GM23338 (cell line): ENCODE results near the gene TTC8. TPM values are rescaled to one million over a fixed set of nuclear protein-coding genes. Genes with fewer than 3 reads are reported as not detected.

ENCODE experiments used
- ATAC-seq: fragments of 200-7000 bp; cut with Tn5 transposase; 3 replicates; pipeline ENCODE4 v1.9.1; 2020
- DNase-seq: peaks from one replicate; pipeline ENCODE4 v3.0.0-alpha.2; 2015; ENCODE audit warnings: low spot score
- H2AFZ ChIP-seq: fragments of 200-600 bp; sonication (generic); 2 replicates; pipeline ENCODE4 v1.8.0; 2016; ENCODE audit warnings: antibody characterized with exemption, mild to moderate bottlenecking, moderate library complexity
- H3F3A ChIP-seq: fragments of 200-600 bp; sonication (generic); replicated peaks from 2 replicates; pipeline ENCODE4 v1.8.0; 2017; ENCODE audit warnings: antibody characterized with exemption, mixed run types, low read depth
- H3K27ac ChIP-seq: fragments of 200-600 bp; sonication (generic); 2 replicates; pipeline ENCODE4 v1.6.1; 2016; ENCODE audit warnings: low read depth
- H3K27me3 ChIP-seq: fragments of 200-600 bp; sonication (generic); 2 replicates; pipeline ENCODE4 v1.8.0; 2016; ENCODE audit warnings: mild to moderate bottlenecking, mixed run types, moderate library complexity; ENCODE audit not compliant: insufficient read depth
- H3K36me3 ChIP-seq: fragments of 200-600 bp; sonication (generic); 2 replicates; pipeline ENCODE4 v1.8.0; 2016; ENCODE audit warnings: mild to moderate bottlenecking; ENCODE audit not compliant: insufficient read depth
- H3K4me1 ChIP-seq: fragments of 200-600 bp; sonication (generic); 2 replicates; pipeline ENCODE4 v1.8.0; 2016; ENCODE audit warnings: mild to moderate bottlenecking, moderate library complexity; ENCODE audit not compliant: insufficient read depth
- H3K4me2 ChIP-seq: fragments of 200-600 bp; sonication (generic); 2 replicates; pipeline ENCODE4 v1.7.1; 2017; ENCODE audit warnings: mixed run types
- H3K4me3 ChIP-seq: fragments of 200-600 bp; sonication (generic); 2 replicates; pipeline ENCODE4 v1.6.1; 2016; ENCODE audit warnings: mixed run types
- H3K79me2 ChIP-seq: fragments of 200-600 bp; sonication (generic); replicated peaks from 2 replicates; pipeline ENCODE4 v1.8.0; 2017; ENCODE audit warnings: mild to moderate bottlenecking; ENCODE audit not compliant: insufficient read depth
- H3K9me2 ChIP-seq: fragments of 200-600 bp; sonication (generic); 2 replicates; pipeline ENCODE4 v1.8.0; 2017; ENCODE audit not compliant: insufficient read depth
- H4K20me1 ChIP-seq: fragments of 200-600 bp; sonication (generic); replicated peaks from 2 replicates; pipeline ENCODE4 v1.8.0; 2017; ENCODE audit warnings: mild to moderate bottlenecking; ENCODE audit not compliant: insufficient read depth
- H3K27ac Mint-ChIP-seq: 2 replicates; pipeline ENCODE4 v1.8.0; 2020; ENCODE audit warnings: inconsistent platforms, mild to moderate bottlenecking, moderate library complexity, mixed read lengths
- H3K27me3 Mint-ChIP-seq: 3 replicates; pipeline ENCODE4 v1.8.0; 2022; ENCODE audit warnings: low read depth, mild to moderate bottlenecking, moderate library complexity, mixed read lengths, inconsistent platforms; ENCODE audit not compliant: insufficient read depth, poor library complexity
- H3K36me3 Mint-ChIP-seq: 3 replicates; pipeline ENCODE4 v1.8.0; 2021; ENCODE audit warnings: low read depth, mild to moderate bottlenecking, inconsistent platforms, moderate library complexity, mixed read lengths
- H3K4me1 Mint-ChIP-seq: 3 replicates; pipeline ENCODE4 v1.8.0; 2020; ENCODE audit warnings: mild to moderate bottlenecking, inconsistent platforms, mixed read lengths
- H3K4me3 Mint-ChIP-seq: 3 replicates; pipeline ENCODE4 v1.8.0; 2021; ENCODE audit warnings: moderate library complexity, mild to moderate bottlenecking, inconsistent platforms, mixed read lengths
- H3K9me3 Mint-ChIP-seq: 3 replicates; pipeline ENCODE4 v1.8.0; 2020; ENCODE audit warnings: moderate library complexity, mild to moderate bottlenecking, inconsistent platforms, mixed read lengths
- EZH2 ChIP-seq: fragments of 200-600 bp; sonication (generic); IDR thresholded peaks from one replicate; pipeline ENCODE4 v1.8.0; 2017; ENCODE audit warnings: antibody characterized with exemption, mild to moderate bottlenecking, low read depth; ENCODE audit not compliant: unreplicated experiment
- JUNB ChIP-seq: IDR thresholded peaks from one replicate; pipeline ENCODE4 v1.6.1; 2016; ENCODE audit warnings: antibody characterized with exemption; ENCODE audit not compliant: unreplicated experiment
- POLR2AphosphoS5 ChIP-seq: IDR thresholded peaks from 2 replicates; pipeline ENCODE4 v1.6.1; 2016; ENCODE audit warnings: antibody characterized with exemption, low read depth
- ZNF114 ChIP-seq: fragments of 250-450 bp; sonication (Bioruptor Pico); IDR thresholded peaks from 2 replicates; pipeline ENCODE4 v1.5.0; 2020; ENCODE audit warnings: mild to moderate bottlenecking, moderate library complexity
- ZNF331 ChIP-seq: fragments of 250-450 bp; sonication (Bioruptor Pico); IDR thresholded peaks from 2 replicates; pipeline ENCODE4 v1.5.0; 2020; ENCODE audit warnings: low read depth, mild to moderate bottlenecking, moderate library complexity
- polyA plus RNA-seq: library from polyadenylated mRNA; unstranded; fragments of >200 nt; fragmentation: Nextera tagmentation; extraction: Ambion mirVana; gene quantifications from 2 replicates; pipeline ENCODE4 v1.2.1, GENCODE V29; 2016
- total RNA-seq: library from RNA; depleted of rRNA; stranded (reverse); fragments of >200 nt; shearing (Covaris generic); gene quantifications from 2 replicates; pipeline ENCODE4 v1.2.3, GENCODE V29; 2014
- TF ChIP-seq, protein P1 (sequence below): IDR thresholded peaks from one replicate; pipeline ENCODE4 v1.6.1; 2018; ENCODE audit warnings: antibody characterized with exemption; ENCODE audit not compliant: unreplicated experiment
- TF ChIP-seq, protein P2 (sequence below), 2 experiments: fragments of 200-600 bp in 1 of 2; sonication (generic) in 1 of 2; conservative IDR thresholded peaks; 2 replicates each; pipeline versions ENCODE4 v1.5.1 to v1.6.1; 2016 to 2017; ENCODE audit warnings: antibody characterized with exemption in 2 of 2, low read depth in 2 of 2, mild to moderate bottlenecking in 2 of 2, moderate library complexity in 1 of 2

Gene TTC8
- total and polyA plus RNA-seq, 2 experiments from 2014 or later, result 7.5 to 10.5 TPM

DNA sequence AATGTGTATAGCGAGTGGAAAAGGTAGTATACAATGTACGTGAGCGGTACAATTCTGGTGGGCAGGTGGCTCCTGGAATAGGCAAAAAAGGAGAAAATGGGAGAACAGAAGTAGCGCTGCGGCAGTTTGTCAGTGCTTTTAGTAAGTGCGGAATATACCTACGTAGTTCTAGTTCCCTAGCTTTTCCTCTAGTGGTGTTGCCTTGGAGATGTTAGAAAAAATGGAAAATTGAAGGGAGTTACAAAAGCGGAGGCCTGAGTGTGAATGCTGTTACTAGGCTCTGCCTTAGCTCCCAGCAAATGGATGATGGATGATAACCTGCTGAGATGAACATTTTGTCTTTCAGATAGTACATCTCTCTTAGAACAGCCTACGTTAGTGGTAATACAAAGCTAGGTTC is 1.1 kb downstream of the TTC8 start:
- no peak overlapping the region for H3K27ac Mint-ChIP-seq
- H3K4me2 ChIP-seq, result peak overlapping the region; percentile 85
- H3K27me3 Mint-ChIP-seq, result no peaks in the 10 kb centered on the region
- peaks cover 6% of the 10 kb centered on the region for H3K4me1 ChIP-seq
- DNase-seq, result no peak
- H3K36me3 Mint-ChIP-seq, result no peaks in the 10 kb centered on the region
- no peak overlapping the region for H3K27ac ChIP-seq
- no peaks in the 10 kb centered on the region for H4K20me1 ChIP-seq
- H3K79me2 ChIP-seq, result 0 out of 2 replicates have a peak, but pooled peaks cover 5% of the 10 kb centered on the region
- no peaks in the 10 kb centered on the region for H3F3A ChIP-seq
- H3K4me3 Mint-ChIP-seq, result peak overlapping the region; percentile 93
- H3K4me1 Mint-ChIP-seq, result peaks cover 19% of the 10 kb centered on the region
- ATAC-seq, result no peak
- no peaks in the 10 kb centered on the region; the same call in 2 of the 3 replicates for H3K9me3 Mint-ChIP-seq
- H3K27me3 ChIP-seq, result no peaks in the 10 kb centered on the region
- peak overlapping the region; percentile 71 for H3K4me3 ChIP-seq
- TF ChIP-seq, protein P1, sequence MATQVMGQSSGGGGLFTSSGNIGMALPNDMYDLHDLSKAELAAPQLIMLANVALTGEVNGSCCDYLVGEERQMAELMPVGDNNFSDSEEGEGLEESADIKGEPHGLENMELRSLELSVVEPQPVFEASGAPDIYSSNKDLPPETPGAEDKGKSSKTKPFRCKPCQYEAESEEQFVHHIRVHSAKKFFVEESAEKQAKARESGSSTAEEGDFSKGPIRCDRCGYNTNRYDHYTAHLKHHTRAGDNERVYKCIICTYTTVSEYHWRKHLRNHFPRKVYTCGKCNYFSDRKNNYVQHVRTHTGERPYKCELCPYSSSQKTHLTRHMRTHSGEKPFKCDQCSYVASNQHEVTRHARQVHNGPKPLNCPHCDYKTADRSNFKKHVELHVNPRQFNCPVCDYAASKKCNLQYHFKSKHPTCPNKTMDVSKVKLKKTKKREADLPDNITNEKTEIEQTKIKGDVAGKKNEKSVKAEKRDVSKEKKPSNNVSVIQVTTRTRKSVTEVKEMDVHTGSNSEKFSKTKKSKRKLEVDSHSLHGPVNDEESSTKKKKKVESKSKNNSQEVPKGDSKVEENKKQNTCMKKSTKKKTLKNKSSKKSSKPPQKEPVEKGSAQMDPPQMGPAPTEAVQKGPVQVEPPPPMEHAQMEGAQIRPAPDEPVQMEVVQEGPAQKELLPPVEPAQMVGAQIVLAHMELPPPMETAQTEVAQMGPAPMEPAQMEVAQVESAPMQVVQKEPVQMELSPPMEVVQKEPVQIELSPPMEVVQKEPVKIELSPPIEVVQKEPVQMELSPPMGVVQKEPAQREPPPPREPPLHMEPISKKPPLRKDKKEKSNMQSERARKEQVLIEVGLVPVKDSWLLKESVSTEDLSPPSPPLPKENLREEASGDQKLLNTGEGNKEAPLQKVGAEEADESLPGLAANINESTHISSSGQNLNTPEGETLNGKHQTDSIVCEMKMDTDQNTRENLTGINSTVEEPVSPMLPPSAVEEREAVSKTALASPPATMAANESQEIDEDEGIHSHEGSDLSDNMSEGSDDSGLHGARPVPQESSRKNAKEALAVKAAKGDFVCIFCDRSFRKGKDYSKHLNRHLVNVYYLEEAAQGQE, result no peak
- TF ChIP-seq ZNF331 (CRISPR knock-in tag) (no peak), JUNB (no peak), EZH2 (no peak)
- TF ChIP-seq, protein P2, sequence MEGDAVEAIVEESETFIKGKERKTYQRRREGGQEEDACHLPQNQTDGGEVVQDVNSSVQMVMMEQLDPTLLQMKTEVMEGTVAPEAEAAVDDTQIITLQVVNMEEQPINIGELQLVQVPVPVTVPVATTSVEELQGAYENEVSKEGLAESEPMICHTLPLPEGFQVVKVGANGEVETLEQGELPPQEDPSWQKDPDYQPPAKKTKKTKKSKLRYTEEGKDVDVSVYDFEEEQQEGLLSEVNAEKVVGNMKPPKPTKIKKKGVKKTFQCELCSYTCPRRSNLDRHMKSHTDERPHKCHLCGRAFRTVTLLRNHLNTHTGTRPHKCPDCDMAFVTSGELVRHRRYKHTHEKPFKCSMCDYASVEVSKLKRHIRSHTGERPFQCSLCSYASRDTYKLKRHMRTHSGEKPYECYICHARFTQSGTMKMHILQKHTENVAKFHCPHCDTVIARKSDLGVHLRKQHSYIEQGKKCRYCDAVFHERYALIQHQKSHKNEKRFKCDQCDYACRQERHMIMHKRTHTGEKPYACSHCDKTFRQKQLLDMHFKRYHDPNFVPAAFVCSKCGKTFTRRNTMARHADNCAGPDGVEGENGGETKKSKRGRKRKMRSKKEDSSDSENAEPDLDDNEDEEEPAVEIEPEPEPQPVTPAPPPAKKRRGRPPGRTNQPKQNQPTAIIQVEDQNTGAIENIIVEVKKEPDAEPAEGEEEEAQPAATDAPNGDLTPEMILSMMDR (conservative IDR thresholded peaks at IDR 0.05; ENCODE audit: low read depth in 2 of 2), result no peak
- no peaks in the 10 kb centered on the region for H3K36me3 ChIP-seq
- peak overlapping the region; percentile 98; the same call in 1 of the 2 replicates for H2AFZ ChIP-seq
- no peaks in the 10 kb centered on the region for H3K9me2 ChIP-seq

DNA sequence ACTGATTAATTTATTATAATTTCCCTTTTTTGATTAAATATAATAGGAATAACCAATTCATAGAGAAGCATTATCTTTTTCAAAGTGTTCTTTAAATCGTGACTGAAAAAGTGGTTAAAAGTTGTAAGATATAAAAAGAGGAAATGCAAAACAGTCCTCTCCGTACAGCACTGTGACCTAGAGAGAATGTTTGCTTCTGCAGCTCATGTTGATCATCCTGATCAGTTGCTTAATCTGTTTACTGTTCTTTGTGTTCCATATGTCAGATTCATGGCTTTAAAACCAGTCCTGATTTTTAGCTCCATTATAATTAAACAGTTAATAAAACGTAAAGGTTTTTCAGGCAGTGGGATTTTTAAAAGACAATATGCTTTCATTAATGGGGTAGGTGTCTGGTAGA is 4.7 kb downstream of the TTC8 start:
- Histone ChIP-seq H3K4me2 (no peak overlapping the region), H3K36me3 (no peaks in the 10 kb centered on the region), H3F3A (no peaks in the 10 kb centered on the region), H3K27me3 (no peaks in the 10 kb centered on the region), H3K4me1 (peaks cover 6% of the 10 kb centered on the region), H3K9me2 (no peaks in the 10 kb centered on the region), H3K27ac (no peak overlapping the region), H3K4me3 (no peak overlapping the region), H2AFZ (no peak overlapping the region), H3K79me2 (0 out of 2 replicates have a peak, but pooled peaks cover 5% of the 10 kb centered on the region), H4K20me1 (no peaks in the 10 kb centered on the region)
- Mint-ChIP-seq H3K27me3 (no peaks in the 10 kb centered on the region), H3K9me3 (no peaks in the 10 kb centered on the region; the same call in 2 of the 3 replicates), H3K4me3 (no peak overlapping the region), H3K36me3 (peaks cover 12% of the 10 kb centered on the region; the same call in 2 of the 3 replicates), H3K4me1 (peaks cover 21% of the 10 kb centered on the region), H3K27ac (peak overlapping the region; percentile 72; the same call in 1 of the 2 replicates)
- DNase-seq (no peak), ATAC-seq (no peak)
- no peak for TF ChIP-seq JUNB
- TF ChIP-seq POLR2AphosphoS5, result no peak
- no peak for TF ChIP-seq EZH2
- TF ChIP-seq ZNF331 (CRISPR knock-in tag), result no peak
- TF ChIP-seq, protein P2 (conservative IDR thresholded peaks at IDR 0.05; ENCODE audit: low read depth in 2 of 2), result no peak
- TF ChIP-seq, protein P1, result no peak
- no peak for TF ChIP-seq ZNF114 (CRISPR knock-in tag)
